HG03575 (cell line): ENCODE measurements around the gene KLHDC7B.
"Not testable (repeated sequence)": the region's sequence is repeated elsewhere in the genome, so short reads cannot be mapped to it uniquely, and the experiment has no call there.

Experiments used
- ATAC-seq: cut with Tn5 transposase; IDR thresholded peaks from one replicate; pipeline ENCODE4 v1.9.1; 2021; ENCODE audit not compliant: unreplicated experiment, insufficient number of reproducible peaks, low FRiP score; ENCODE audit errors: extremely low read depth

KLHDC7B gene

DNA sequence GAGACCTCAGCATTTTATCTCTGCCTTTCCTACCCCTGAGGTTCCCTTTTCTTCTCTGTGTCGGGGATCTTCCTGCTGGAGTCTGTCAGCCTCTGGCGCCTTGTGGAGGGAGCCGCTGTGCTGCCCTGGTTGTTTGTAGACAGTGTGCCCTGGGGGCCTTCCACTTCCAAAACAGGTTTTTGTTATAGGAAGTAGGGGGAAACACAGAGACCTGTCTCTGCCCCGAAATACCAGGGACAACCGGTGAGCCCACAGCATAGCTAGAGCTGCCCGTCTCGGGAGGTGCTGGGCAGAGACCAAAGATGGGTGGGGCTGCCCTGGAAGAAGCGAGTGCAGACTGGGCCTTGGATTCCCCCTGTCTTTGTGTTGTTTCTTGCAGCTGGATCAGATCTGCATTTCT is 29.6 kb upstream of the KLHDC7B start:
- no peak for ATAC-seq

DNA sequence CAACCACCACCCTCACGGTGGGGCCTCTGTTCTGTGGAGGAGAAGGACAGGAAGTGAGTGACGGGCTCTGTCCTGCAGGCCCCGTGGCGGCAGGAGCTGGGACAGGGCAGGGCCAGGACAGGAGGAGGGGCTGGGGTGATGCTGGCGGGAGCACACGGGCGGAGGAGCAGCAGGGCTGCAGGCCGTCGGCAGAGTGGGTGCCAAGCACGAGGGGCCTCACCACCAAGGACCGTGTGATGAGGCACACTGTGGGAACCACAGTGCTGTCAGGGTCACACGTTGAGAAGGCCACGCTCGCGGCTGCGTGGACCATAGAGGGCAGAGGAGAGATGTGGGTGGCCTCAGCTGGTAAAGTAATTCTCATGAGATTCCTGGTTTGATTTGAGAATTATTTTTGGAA is 28.8 kb upstream of the KLHDC7B start:
- ATAC-seq: no peak

DNA sequence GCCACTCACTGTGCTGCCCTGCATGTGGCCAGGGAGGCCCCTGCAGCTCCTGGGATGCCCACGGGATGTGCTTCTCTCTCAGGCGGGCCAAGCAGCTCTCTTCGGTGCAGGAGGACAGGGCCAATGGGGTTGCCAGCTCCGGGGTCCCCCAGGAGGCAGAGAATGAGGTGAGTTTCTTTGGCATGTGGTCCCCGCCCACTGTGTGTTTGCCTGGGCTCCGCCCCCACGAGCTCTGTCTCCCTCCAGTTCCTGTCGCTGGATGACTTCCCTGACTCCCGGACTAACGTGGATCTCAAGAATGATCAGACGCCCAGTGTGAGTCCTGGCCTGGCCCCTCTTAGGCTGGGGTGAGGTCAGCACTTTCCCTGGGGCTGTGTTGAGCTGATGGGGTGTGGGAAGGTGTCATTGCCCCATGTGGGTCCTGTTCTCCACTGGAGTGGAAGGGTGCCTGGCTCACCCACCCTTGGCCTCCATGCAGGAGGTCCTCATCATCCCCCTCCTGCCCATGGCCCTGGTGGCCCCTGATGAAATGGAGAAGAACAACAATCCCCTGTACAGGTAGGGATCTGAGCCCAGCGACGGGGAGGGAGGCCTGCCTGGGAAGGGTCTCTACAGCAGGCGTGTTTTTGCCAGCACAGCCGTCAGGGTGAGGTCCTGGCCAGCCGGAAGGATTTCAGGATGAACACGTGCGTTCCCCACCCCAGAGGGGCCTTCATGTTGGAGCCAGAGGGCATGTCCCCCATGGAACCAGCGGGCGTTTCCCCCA is 28.0 kb upstream of the KLHDC7B start:
- no peak for ATAC-seq

DNA sequence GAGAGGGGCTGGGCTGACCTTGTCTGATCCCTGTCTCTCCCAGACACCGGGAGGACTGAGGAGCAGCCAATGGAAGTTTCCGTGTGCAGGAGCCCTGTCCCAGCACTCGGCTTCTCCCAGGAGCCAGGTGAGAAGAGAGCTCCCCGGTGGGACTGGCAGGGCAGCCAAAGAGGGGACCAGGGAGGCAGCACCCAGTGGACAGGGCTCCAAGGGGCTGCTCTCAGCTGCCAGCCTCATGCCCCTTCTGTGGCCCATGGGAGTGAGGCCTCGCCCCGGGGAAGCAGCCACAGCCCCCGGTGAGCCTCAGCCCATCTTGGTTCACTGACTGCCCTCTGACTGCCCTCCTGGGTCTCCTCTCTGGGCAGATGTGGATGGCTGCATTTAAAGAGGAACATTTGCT is 27.1 kb upstream of the KLHDC7B start:
- no peak for ATAC-seq

DNA sequence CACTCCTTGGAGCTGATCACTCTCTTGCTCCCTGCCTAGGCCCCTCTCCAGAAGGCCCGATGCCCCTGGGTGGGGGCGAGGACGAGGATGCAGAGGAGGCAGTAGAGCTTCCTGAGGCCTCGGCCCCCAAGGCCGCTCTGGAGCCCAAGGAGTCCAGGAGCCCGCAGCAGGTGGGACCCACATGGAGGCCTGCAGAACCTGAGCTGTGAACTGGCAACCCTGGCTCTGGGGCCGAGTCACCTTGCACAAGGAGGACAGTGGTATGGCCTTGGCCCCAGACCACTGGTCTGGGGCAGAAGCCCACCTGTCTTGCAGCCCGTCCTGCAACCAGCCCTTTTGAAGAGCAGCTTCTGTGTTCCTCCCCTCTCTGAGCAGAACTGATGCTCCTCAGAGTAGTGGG is 26.5 kb upstream of the KLHDC7B start:
- no peak for ATAC-seq

DNA sequence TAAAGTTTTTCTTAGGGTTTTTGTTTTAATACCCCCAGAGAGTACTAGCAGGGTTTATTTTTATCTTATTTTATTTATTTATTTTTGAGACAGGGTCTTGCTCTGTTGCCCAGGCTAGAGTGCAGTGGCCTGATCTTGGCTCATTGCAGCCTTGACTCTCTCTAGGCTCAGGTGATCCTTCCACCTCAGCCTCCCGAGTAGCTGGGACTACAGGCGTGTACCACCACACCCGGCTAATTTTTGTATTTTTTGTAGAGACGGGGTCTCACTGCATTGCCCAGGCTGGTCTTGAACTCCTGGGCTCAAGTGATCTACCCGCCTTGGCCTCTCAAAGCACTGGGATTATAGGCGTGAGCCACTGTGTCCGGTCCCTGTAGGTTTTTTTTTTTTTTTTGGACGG is 25.5 kb upstream of the KLHDC7B start:
- not testable (repeated sequence) for ATAC-seq

DNA sequence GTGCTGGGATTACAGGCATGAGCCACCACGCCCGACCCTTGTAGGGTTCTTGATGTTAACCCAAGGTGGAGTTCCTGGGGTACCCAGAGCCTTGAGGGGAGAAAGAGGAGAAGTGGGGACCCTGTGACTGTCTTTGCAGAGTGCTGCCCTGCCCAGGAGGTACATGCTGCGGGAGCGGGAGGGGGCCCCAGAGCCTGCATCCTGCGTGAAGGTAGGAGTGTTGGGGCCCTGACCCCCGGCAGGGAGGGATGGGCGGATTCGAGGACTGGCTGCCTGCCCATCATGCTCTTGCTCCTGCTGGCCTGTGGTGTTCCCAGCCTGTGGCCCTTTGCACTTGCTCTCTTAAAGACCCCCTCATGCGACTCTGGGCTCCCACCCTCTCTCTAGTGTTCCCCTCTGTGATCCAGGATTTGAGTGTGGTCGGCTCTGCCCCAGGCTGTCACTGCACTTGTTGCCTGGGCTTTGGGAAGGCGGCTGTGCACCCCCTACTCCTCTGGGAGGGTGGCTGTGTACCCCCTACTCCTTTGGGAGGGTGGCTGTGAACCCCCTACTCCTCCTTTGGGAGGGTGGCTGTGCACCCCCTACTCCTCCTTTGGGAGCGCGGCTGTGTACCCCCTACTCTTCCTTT is 24.8 kb upstream of the KLHDC7B start:
- no peak for ATAC-seq

DNA sequence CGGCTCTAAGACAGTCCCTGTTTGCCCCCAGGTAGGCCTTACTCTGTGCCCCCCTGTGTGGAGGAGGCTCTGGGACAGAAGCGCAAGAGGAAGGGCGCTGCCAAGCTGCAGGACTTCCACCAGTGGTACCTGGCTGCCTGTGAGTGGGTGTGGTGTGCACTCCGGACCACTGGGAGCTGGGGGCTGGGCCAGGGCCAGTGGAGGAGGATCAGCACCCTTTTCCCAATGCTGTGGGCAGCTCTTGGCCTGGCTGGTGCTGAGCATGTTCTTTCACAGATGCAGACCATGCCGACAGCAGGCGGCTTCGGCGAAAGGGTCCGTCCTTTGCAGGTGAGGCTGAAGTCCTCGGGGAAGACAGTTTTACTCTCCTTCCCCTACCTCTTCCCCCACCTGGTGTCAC is 24.0 kb upstream of the KLHDC7B start:
- ATAC-seq: no peak

DNA sequence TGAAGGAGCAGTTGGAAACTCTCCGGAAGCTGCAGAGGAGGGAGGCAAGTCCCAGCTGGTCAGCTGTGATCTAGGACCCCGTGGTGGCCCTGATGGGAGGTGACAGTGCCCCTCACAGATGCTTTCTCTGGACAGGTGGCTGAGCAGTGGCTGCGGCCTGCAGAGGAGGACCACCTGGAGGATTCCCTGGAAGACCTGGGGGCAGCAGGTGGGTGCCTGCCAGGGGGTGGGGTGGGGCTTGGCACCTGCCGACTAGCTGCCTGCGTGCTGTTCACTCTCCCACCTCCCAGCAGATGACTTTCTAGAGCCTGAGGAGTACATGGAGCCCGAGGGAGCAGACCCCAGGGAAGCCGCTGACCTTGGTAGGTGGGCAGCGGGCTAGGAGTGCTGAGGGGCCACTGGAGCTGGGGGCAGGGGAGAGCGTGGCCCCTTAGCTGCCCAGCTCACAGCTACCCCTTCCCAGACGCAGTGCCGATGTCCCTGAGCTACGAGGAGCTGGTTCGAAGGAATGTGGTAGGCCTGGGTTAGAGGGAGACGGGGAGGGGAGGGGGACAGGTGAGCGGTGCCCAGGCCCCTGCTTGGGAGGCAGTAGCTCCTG is 23.4 kb upstream of the KLHDC7B start:
- ATAC-seq: no peak

DNA sequence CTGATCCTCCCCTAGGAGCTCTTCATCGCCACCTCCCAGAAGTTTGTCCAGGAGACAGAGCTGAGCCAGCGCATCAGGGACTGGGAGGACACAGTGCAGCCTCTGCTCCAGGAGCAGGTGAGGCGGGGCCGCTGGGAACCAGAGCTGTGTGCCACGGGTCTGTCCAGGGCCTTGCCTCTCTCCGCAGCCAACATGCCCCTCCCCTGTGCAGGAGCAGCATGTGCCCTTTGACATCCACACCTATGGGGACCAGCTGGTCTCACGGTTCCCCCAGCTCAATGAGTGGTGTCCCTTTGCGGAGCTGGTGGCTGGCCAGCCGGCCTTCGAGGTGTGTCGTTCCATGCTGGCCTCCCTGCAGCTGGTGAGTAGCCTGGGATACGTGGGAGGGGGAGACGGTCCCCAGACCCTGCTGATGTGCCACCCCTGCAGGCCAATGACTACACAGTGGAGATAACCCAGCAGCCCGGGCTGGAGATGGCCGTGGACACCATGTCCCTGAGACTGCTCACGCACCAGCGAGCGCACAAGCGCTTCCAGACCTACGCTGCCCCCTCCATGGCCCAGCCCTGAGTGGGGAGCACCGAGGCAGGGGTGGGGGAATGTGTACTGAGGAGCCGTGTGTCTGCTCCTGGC is 22.8 kb upstream of the KLHDC7B start:
- no peak for ATAC-seq

DNA sequence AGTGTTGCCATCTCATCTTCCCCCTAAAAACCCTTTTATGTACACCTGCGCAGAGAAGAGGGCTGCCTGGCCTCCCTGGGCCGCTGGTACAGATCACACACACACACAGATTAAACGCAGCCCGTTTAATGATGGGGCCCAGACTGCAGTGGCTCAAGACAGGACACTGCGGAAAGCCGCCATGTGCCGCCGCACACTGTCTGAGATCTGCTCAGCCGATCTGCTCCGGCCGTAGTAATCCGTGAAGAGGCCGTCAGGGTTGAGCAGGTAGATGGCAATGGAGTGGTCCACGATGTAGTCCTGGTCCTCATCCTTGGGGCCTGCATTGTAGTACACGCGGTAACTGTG is 22.3 kb upstream of the KLHDC7B start:
- no peak for ATAC-seq

DNA sequence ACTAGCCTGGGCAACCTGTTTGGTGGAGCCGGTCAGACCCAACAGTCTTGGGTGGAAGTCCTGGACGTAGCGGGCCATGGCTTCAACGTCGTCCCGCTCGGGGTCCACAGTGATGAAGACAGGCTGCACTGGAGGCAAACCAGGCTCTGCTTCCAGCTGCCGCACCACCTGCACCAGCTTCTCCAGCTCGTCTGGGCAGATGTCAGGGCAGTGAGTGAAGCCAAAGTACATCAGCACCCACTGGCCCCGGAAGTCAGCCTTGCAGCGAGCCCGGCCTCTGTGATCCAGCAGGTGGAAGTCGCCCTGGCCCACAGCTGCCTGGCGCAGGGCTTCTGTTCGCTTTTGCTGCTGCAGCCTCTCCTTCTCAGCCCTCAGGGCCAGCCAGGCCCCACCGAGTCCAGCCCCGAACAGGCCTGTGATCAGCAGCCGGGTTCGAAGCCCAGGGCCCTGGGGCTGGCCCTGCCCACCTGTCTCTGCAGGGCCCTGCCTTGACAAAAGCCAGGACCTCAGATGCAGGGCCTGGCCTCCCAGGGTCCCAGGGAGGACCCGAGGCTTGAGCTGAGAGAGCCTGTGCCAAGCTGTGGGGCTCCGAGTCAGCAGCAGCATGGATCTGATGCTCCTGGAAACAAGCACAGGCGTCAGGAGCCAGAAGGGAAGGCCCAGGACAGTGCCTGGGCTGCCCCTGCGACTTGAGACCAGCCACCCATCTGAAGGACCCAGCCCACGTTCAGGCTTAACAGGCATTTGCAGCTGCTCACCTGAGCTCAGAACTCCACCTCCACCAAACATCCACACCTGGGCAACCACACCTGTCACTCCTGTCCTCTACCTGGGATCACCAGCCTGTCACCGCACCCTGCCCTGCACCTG is 21.7 kb upstream of the KLHDC7B start:
- no peak for ATAC-seq

DNA sequence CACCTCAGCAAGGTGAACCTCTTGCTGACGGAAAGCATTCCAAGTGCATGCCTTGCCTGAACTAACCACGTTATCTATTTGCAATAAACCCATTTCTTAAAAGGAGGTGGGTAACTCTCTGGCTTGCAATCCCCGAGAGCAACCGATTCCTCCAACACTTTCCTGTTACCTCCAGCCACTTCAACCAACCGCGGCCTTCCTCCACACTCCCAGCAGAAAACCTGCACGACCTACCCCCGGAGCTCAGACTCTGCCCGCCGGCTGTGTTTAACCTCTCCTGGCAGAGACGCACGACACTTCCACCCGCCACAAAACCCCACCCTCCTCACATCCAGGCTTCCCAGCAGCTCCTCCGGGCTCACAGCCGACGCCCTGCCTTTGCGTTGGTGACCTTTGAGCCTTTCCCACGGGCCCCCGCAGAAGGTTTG is 21.0 kb upstream of the KLHDC7B start:
- no peak for ATAC-seq

DNA sequence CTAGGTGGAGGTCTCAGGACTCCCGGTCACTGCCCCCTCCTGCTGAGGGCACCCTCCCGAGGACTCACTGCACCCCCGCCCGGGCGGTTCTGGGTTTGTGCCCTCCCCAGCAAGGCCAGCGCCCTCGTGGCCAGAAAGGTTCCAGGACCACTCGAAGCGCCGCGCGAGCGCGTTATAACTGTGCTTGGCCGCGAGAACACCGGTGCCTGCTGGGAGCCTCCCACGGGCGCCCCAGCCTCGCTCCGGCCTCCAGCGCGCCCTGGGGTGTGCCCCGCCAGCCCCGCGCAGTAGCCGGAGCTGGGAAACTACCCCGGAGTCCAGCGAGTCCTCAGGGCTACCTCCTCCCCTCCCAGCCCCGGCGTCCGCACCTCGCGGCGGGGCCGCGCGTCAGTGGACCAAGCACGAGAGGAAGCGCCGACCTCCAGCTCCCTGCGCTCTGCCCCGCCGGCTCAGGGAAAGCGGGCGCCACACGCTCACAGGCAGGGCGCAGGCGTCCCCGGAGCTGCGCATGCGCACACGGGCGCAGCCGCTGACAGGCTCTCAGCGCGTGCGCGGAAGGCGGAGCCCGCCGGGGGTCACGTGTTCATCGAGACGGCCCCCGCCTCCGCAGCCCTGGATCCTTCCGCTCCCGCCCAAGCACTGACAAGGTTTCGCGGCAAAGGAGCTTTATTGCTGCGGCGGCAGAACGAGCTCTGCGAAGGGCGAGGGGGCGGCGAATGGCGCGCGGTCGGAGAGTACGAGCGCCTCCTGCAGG is 20.4 kb upstream of the KLHDC7B start, which contains the start of gene SCO2:
Gene SCO2, minus strand, starts transcription at position 495 of the 754 bp plus-strand sequence. CDS start 1,187 bp downstream, outside the sequence.
- ATAC-seq: no peak

DNA sequence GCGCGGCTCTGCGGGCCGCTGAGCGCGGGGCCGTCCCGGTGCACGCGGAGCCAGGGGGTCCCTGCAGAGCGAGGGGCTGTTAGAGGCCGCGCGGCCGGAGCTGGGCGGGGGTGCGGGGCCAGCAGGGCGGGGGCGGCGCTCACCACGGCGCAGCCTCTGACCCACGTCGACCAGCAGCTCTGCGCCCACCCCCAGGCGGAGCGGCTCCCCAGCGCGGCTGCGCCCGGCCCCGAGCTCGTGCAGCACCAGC is 19.9 kb upstream of the KLHDC7B start:
- no peak for ATAC-seq

DNA sequence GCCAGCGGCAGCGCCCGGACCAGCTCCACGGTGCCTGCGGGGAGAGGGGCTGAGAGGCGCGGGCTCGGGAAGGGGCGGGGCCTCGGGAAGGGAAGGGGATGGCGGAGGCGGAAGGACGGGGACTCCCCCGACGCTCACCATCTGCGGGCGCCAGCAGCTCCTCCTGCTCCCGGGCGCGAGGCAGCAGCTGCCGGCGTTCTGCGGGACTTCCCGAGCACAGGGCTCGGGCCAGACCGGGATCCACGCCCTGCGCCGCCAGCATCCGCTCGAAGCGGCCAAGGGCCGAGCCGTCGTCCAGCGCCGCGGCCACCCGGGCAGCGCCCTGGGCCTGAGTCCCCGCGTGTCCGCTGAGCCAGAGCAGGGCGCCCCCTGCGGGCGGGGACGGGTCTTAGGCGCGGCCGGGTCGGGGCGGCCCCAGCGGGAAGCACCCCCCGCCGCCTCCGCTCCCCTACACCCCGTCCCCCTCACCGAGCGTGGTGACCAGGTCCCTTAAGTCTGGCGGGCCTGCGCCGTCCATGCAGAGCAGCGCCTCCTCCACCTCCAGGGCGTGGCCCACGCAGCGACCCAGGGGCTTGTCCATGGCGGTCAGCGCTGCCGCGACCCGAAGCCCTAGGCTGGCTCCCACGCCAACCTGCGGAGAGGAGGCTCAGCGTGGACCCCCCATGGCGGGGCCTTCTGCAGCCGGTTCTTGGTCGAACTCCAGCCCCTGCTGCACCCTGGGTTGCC is 19.4 kb upstream of the KLHDC7B start:
- no peak for ATAC-seq

DNA sequence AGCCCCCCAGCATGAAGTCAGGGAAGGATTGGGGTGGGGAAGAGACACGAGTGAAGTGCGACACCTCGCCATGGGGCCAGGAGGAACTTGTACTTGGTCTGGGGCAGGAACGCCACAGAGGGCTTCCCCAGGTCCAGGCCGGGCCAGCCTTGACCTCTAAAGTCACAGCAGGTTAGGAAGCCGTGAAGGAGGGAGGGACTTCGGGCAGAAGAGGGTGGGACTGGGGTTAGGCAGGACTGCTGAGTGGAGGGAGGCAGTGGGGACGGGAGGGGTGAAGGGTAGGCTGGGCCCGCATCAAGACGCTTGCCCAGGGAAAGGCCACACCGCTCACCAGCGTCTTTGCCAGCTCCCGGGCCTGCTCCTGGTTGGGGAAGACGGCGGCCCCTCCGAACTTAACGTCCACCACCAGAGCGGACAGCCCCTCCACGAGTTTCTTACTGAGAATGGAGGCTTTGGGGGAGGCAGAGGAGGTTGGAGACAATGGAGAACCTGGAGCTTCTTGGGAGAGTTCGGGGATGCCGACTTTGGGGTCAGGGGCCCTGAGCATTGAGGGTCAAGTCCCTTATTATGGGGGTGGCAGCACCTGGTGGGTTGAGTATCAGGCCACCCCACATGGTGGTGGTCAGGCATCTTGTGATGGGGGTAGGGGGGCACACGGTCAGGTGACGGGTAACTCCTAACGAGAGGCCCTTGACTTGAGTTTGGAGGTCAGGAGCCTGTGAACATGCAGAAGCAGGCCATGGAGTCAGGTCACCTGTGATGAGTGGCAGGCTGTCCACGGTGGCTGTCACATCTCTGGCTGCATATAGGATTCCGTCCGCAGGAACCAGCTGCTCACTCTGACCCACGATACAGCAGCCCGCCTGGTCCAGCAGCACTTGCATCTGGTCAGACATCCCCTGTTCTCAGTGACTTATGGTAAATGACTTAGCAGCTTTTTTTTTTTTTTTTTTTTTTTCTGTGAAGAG is 18.6 kb upstream of the KLHDC7B start:
- ATAC-seq: no peak
